HUDEP-2 (cell line): ENCODE results near the gene FAM241A.
"Not testable (repeated sequence)": the region's sequence is repeated elsewhere in the genome, so short reads cannot be mapped to it uniquely, and the experiment has no call there.

Experiments
- DNase-seq, 76 experiments: peaks; one replicate each; lab custom pipeline; 2025; ENCODE audit not compliant: unreplicated experiment in 76 of 76; lab: John Stamatoyannopoulos, UW

The FAM241A gene

GRCh38 chr4:112145326-112145789 is at the start of gene FAM241A:
FAM241A (plus strand) TSS chr4:112145454; CDS start chr4:112145581, 127 bp downstream.
- DNase-seq, result peak in 73 of 76 experiments; percentile 4 to 91 (median 75)

- DNase-seq, result no peak
Observed at GRCh38 chr4:112098841-112099530, 46.3 kb upstream of the FAM241A start.

GRCh38 chr4:112099701-112100297 is 45.5 kb upstream of the FAM241A start:
- DNase-seq, result peak in 20 of 76 experiments; percentile 1 to 37 (median 12)

GRCh38 chr4:112102875-112103370 is 42.3 kb upstream of the FAM241A start:
- no peak for DNase-seq

GRCh38 chr4:112105201-112105969 is 39.9 kb upstream of the FAM241A start:
- no peak for DNase-seq

- no peak for DNase-seq
Observed at GRCh38 chr4:112109360-112110058, 35.7 kb upstream of the FAM241A start.

GRCh38 chr4:112110059-112110425 is 35.2 kb upstream of the FAM241A start:
- DNase-seq, result no peak

- no peak for DNase-seq
Observed at GRCh38 chr4:112111306-112111705, 33.9 kb upstream of the FAM241A start.

GRCh38 chr4:112112095-112112494 is 33.2 kb upstream of the FAM241A start:
- not testable (repeated sequence) for DNase-seq

GRCh38 chr4:112112590-112113170 is 32.6 kb upstream of the FAM241A start:
- no peak for DNase-seq

- DNase-seq, result no peak
Observed at GRCh38 chr4:112113864-112114263, 31.4 kb upstream of the FAM241A start.

GRCh38 chr4:112114452-112114851 is 30.8 kb upstream of the FAM241A start:
- DNase-seq, result no peak

GRCh38 chr4:112118742-112119352 is 26.4 kb upstream of the FAM241A start:
- DNase-seq, result no peak

GRCh38 chr4:112119353-112119783 is 25.9 kb upstream of the FAM241A start:
- DNase-seq, result no peak

- DNase-seq, result no peak
Observed at GRCh38 chr4:112120021-112120420, 25.2 kb upstream of the FAM241A start.

GRCh38 chr4:112125416-112125815 is 19.8 kb upstream of the FAM241A start:
- DNase-seq, result no peak

GRCh38 chr4:112127048-112127637 is 18.1 kb upstream of the FAM241A start:
- no peak for DNase-seq

- DNase-seq, result no peak
Observed at GRCh38 chr4:112127803-112128202, 17.5 kb upstream of the FAM241A start.

- DNase-seq, result no peak
Observed at GRCh38 chr4:112128452-112128851, 16.8 kb upstream of the FAM241A start.

GRCh38 chr4:112130906-112131305 is 14.3 kb upstream of the FAM241A start:
- no peak for DNase-seq
